ENCODE data around the gene PI4KB.
A peak's percentile ranks its signal among the peaks of the same experiment; 100 is the strongest.
"Not testable (repeated sequence)": the region's sequence is repeated elsewhere in the genome, so short reads cannot be mapped to it uniquely, and the experiment has no call there.

PI4KB gene

GRCh38 chr1:151281969-151282882 lies 45.0 kb downstream of the PI4KB start, which contains the start of gene ZNF687:
Gene ZNF687, plus strand, starts transcription at chr1:151282299. Its CDS starts 3,993 bp downstream, at chr1:151286292.
- Histone ChIP-seq H3K4me3 (ENCODE audit: severe bottlenecking) (peak within 1 kb of the TSS; percentile 64), H3K9me3 (ENCODE audit: severe bottlenecking) (no peaks in the 10 kb centered on the region), H3K27ac (ENCODE audit: poor library complexity, severe bottlenecking) (peak within 1 kb of the TSS; percentile 83), H3K36me3 (ENCODE audit: low read depth) (peaks cover 6% of the 10 kb centered on the region), H3K27me3 (ENCODE audit: insufficient read depth, poor library complexity, severe bottlenecking) (no peaks in the 10 kb centered on the region), H3K4me1 (ENCODE audit: insufficient read depth, poor library complexity, severe bottlenecking) (no peaks in the 10 kb centered on the region)
- peak; percentile 100 for DNase-seq (ENCODE audit: low spot score)
- no peak for TF ChIP-seq CTCF (IDR thresholded peaks at IDR 0.05; ENCODE audit: poor library complexity, severe bottlenecking)
- peak; percentile 95 for ATAC-seq (ENCODE audit: low read depth)

- Histone ChIP-seq H3K36me3 (ENCODE audit: low read depth) (peaks cover 6% of the 10 kb centered on the region), H3K27me3 (ENCODE audit: insufficient read depth, poor library complexity, severe bottlenecking) (no peaks in the 10 kb centered on the region), H3K9me3 (ENCODE audit: severe bottlenecking) (no peaks in the 10 kb centered on the region), H3K27ac (ENCODE audit: poor library complexity, severe bottlenecking) (peak overlapping the region; percentile 83), H3K4me1 (ENCODE audit: insufficient read depth, poor library complexity, severe bottlenecking) (no peaks in the 10 kb centered on the region), H3K4me3 (ENCODE audit: severe bottlenecking) (peak overlapping the region; percentile 64)
- peak; percentile 13 for TF ChIP-seq CTCF (IDR thresholded peaks at IDR 0.05; ENCODE audit: poor library complexity, severe bottlenecking)
- DNase-seq (ENCODE audit: low spot score), result peak; percentile 97
- peak; percentile 25 for ATAC-seq (ENCODE audit: low read depth)
These were observed 45.8 kb downstream of the PI4KB start for GRCh38 chr1:151281225-151281968.

GRCh38 chr1:151277249-151277648 lies 50.0 kb downstream of the PI4KB start:
- Histone ChIP-seq H3K27me3 (ENCODE audit: insufficient read depth, poor library complexity, severe bottlenecking) (no peaks in the 10 kb centered on the region), H3K36me3 (ENCODE audit: low read depth) (no peaks in the 10 kb centered on the region), H3K4me3 (ENCODE audit: severe bottlenecking) (no peak overlapping the region), H3K9me3 (ENCODE audit: severe bottlenecking) (no peaks in the 10 kb centered on the region), H3K27ac (ENCODE audit: poor library complexity, severe bottlenecking) (no peak overlapping the region), H3K4me1 (ENCODE audit: insufficient read depth, poor library complexity, severe bottlenecking) (no peaks in the 10 kb centered on the region)
- ATAC-seq (ENCODE audit: low read depth), result no peak
- DNase-seq (ENCODE audit: low spot score), result no peak
- no peak for TF ChIP-seq CTCF (IDR thresholded peaks at IDR 0.05; ENCODE audit: poor library complexity, severe bottlenecking)

- not testable (repeated sequence) for H3K36me3 ChIP-seq (ENCODE audit: low read depth); H3K27me3 ChIP-seq (ENCODE audit: insufficient read depth, poor library complexity, severe bottlenecking); ATAC-seq (ENCODE audit: low read depth); DNase-seq (ENCODE audit: low spot score); H3K4me1 ChIP-seq (ENCODE audit: insufficient read depth, poor library complexity, severe bottlenecking); H3K27ac ChIP-seq (ENCODE audit: poor library complexity, severe bottlenecking); H3K4me3 ChIP-seq (ENCODE audit: severe bottlenecking); H3K9me3 ChIP-seq (ENCODE audit: severe bottlenecking)
These were observed 51.9 kb downstream of the PI4KB start for GRCh38 chr1:151275341-151275740.

GRCh38 chr1:151273924-151274466 lies 53.2 kb downstream of the PI4KB start:
- no peak for DNase-seq (ENCODE audit: low spot score)
- no peak overlapping the region for H3K4me3 ChIP-seq (ENCODE audit: severe bottlenecking)
- no peaks in the 10 kb centered on the region for H3K4me1 ChIP-seq (ENCODE audit: insufficient read depth, poor library complexity, severe bottlenecking)
- no peak for ATAC-seq (ENCODE audit: low read depth)
- no peak overlapping the region for H3K27ac ChIP-seq (ENCODE audit: poor library complexity, severe bottlenecking)
- H3K36me3 ChIP-seq (ENCODE audit: low read depth), result no peaks in the 10 kb centered on the region
- H3K27me3 ChIP-seq (ENCODE audit: insufficient read depth, poor library complexity, severe bottlenecking), result no peaks in the 10 kb centered on the region
- no peak for TF ChIP-seq CTCF (IDR thresholded peaks at IDR 0.05; ENCODE audit: poor library complexity, severe bottlenecking)
- no peaks in the 10 kb centered on the region for H3K9me3 ChIP-seq (ENCODE audit: severe bottlenecking)

Measured in RWPE2 (cell line).